Measurements from ENCODE around the gene PFKP. TPM values are rescaled to one million over a fixed set of nuclear protein-coding genes. Genes with fewer than 3 reads are reported as not detected.
A peak's percentile ranks its signal among the peaks of the same experiment; 100 is the strongest.
"Not testable (repeated sequence)": the region's sequence is repeated elsewhere in the genome, so short reads cannot be mapped to it uniquely, and the experiment has no call there.

The PFKP gene
- total RNA-seq, 4 donors from 2014 or later = 90.8 to 255 (median 112) TPM

DNA sequence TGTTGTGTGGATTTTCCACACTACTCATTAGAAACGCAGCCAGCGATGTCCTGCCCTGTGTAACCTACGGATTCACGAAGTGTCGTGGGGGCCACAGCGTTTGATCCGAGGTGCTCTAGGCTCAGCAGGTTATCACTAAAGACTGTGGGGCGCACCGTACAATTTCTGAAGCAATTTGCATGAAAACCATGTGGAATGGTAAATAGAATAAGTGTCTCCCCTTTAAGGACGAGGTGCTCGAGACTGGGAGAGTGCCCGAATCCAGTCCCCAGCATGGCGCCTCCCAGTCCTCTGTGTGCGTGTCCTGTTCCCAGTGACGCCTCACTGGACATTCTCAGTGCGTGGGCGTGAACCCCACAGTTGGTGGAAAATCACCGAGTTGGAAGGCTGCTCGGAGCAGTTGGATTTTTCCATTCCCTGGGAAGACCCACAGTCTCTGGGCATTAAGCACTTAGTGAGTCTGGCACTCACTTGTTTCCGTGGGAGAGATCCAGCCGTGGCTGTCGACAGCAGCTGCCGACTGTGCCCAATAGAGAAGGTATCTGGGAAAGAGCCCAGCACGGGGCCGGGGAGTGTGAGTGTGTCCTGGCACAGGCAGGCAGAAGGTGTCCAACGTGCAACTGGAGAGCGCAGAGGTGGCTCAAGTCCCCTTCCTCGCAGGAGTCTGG, 37.0 kb downstream of the PFKP start:
- Histone ChIP-seq H3K27me3 (no peaks in the 10 kb centered on the region), H3K9me3 (no peaks in the 10 kb centered on the region), H3K4me3 (no peak overlapping the region), H3K27ac (replicated peaks in 1 of 4) (peak overlapping the region; percentile 82 to 91 (median 87)), H3K4me1 (peaks cover 23 to 71% (median 65%) of the 10 kb centered on the region in 4 donors), H3K36me3 (peaks cover 14 to 72% (median 50%) of the 10 kb centered on the region in 4 donors)
- no peak for DNase-seq (ENCODE audit: extremely low spot score)
- intact Hi-C loops (cut with DNase I) = loop anchor here (5.0 kb wide), 1 partner anchor 37 kb away; the partner anchor contains the start of gene PFKP
- WGBS = 80% methylated on average over 23 of the region's 28 CpGs
- peak in 1 of 2 donors; percentile 29 for TF ChIP-seq POLR2AphosphoS5 (IDR thresholded peaks at IDR 0.05)
- TF ChIP-seq EP300 (IDR thresholded peaks at IDR 0.05) = no peak
- no peak for TF ChIP-seq CTCF (IDR thresholded peaks at IDR 0.05)

DNA sequence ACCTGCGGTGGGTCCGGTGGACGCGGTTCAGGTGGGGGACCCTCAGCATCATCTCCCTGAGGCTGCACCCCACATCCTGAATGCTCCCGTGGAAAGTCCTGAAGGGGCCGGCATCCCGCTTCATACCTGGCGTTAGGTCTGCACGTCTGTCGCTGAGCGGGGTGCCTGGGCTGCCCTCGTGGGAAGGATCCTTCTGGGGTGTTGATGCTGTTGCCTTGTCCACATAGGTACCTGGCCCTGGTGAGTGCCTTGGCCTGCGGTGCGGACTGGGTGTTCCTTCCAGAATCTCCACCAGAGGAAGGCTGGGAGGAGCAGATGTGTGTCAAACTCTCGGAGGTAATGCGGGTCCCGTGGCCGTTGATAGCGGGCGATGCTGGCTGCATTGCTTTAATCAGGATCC, 37.8 kb downstream of the PFKP start:
- intact Hi-C loops (cut with DNase I) = no loop called here
- no peaks in the 10 kb centered on the region for H3K27me3 ChIP-seq
- H3K9me3 ChIP-seq = no peaks in the 10 kb centered on the region
- H3K4me3 ChIP-seq = no peak overlapping the region
- 94% methylated on average over 11 of the region's 20 CpGs for WGBS
- H3K4me1 ChIP-seq = peaks cover 23 to 67% (median 63%) of the 10 kb centered on the region in 4 donors
- TF ChIP-seq EP300 (IDR thresholded peaks at IDR 0.05) (no peak), POLR2AphosphoS5 (IDR thresholded peaks at IDR 0.05) (no peak), POLR2A (IDR thresholded peaks at IDR 0.05; ENCODE audit: low read depth) (no peak), CTCF (IDR thresholded peaks at IDR 0.05) (no peak)
- H3K36me3 ChIP-seq = peaks cover 20 to 71% (median 49%) of the 10 kb centered on the region in 4 donors
- DNase-seq (ENCODE audit: extremely low spot score) = no peak
- peak overlapping the region; percentile 82 to 91 (median 87) for H3K27ac ChIP-seq (replicated peaks in 1 of 4)

DNA sequence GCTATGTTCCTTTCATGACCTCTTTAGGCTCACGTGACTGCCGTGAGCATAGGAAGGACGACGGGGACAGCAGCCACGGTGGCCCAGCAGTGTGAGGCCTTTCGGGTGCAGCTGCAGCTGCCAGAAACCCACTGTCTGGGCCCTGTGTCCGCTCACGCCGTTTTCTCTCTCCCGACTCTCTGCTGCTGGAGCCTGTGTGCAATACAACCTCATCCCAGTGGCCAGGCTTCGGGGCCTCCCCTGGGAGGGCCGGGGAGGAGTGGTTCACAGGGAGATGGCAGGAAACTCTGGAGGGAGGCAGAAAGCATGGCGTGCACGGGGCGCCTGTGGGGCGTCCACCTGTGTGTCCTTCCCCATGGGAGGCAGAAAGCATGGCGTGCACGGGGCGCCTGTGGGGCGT, 38.6 kb downstream of the PFKP start:
- DNase-seq (ENCODE audit: extremely low spot score) = no peak
- Histone ChIP-seq H3K4me3 (no peak overlapping the region), H3K27me3 (no peaks in the 10 kb centered on the region), H3K9me3 (no peaks in the 10 kb centered on the region), H3K36me3 (peaks cover 20 to 65% (median 49%) of the 10 kb centered on the region in 4 donors), H3K4me1 (peaks cover 26 to 62% (median 55%) of the 10 kb centered on the region in 4 donors), H3K27ac (replicated peaks in 1 of 4) (peak overlapping the region in 3 of 4 donors; percentile 82 to 91 (median 88))
- WGBS = 88% methylated on average over 12 of the region's 20 CpGs
- intact Hi-C loops (cut with DNase I) = no loop called here
- TF ChIP-seq POLR2AphosphoS5 (IDR thresholded peaks at IDR 0.05) (no peak), EP300 (IDR thresholded peaks at IDR 0.05) (no peak), CTCF (IDR thresholded peaks at IDR 0.05) (no peak), POLR2A (IDR thresholded peaks at IDR 0.05; ENCODE audit: low read depth) (no peak)

GRCh38 chr10:3106328-3106727, 39.0 kb downstream of the PFKP start:
- intact Hi-C loops (cut with DNase I); DNase-seq (ENCODE audit: extremely low spot score): not testable (repeated sequence)

GRCh38 chr10:3106928-3107425, 39.6 kb downstream of the PFKP start:
- no peak for DNase-seq (ENCODE audit: extremely low spot score)
- TF ChIP-seq CTCF (IDR thresholded peaks at IDR 0.05) = no peak
- peak overlapping the region; percentile 82 to 91 (median 86) for H3K27ac ChIP-seq (replicated peaks in 1 of 4)
- peaks cover 35 to 59% (median 56%) of the 10 kb centered on the region in 4 donors for H3K4me1 ChIP-seq
- 44% methylated on average over 4 of the region's 5 CpGs for whole genome bisulfite sequencing
- intact Hi-C loops (cut with DNase I) = no loop called here
- peak overlapping the region in 3 of 4 donors; percentile 23 to 40 (median 30) for H3K4me3 ChIP-seq
- H3K36me3 ChIP-seq = peaks cover 20 to 71% (median 49%) of the 10 kb centered on the region in 4 donors
- H3K9me3 ChIP-seq = no peaks in the 10 kb centered on the region
- H3K27me3 ChIP-seq = no peaks in the 10 kb centered on the region

More at GRCh38 chr10:3106328-3106727, 39.0 kb downstream of the PFKP start:
- not testable (repeated sequence) for H3K4me3 ChIP-seq, H3K9me3 ChIP-seq, H3K27me3 ChIP-seq
- H3K4me1 ChIP-seq = peaks cover 30 to 58% (median 53%) of the 10 kb centered on the region in 4 donors
- peak overlapping the region in 3 of 4 donors; percentile 82 to 91 (median 88) for H3K27ac ChIP-seq (replicated peaks in 1 of 4)
- no CpG with 5 or more reads among the region's 10 CpGs for WGBS
- H3K36me3 ChIP-seq = peaks cover 20 to 69% (median 47%) of the 10 kb centered on the region in 4 donors

All from esophagus muscularis mucosa (tissue), 4 donors.